Prostate gland (tissue), 2 donors: Measurements from ENCODE around the gene TPST2.

ENCODE experiments used
- CTCF ChIP-seq, 4 experiments: fragments of 200-600 bp in 2 of 4; fragments of 450-650 bp in 2 of 4; sonication (generic) in 2 of 4; IDR thresholded peaks; 1 replicate in 3 of 4; 2 replicates in 1 of 4; pipeline ENCODE4 v1.5.1; 2016 to 2019; ENCODE audit warnings: antibody characterized with exemption in 4 of 4, mild to moderate bottlenecking in 2 of 4, moderate library complexity in 2 of 4
- POLR2A ChIP-seq: fragments of 450-650 bp; IDR thresholded peaks from one replicate; pipeline ENCODE4 v1.6.1; 2016; ENCODE audit warnings: antibody characterized with exemption, mild to moderate bottlenecking

GRCh38 chr22:26485806-26486390, 104.0 kb downstream of the TPST2 start:
- TF ChIP-seq CTCF (IDR thresholded peaks at IDR 0.05): no peak
- TF ChIP-seq POLR2A: no peak
